HPDE6-E6E7 (cell line): ENCODE measurements around the gene LTO1.
"Not testable (repeated sequence)": the region's sequence is repeated elsewhere in the genome, so short reads cannot be mapped to it uniquely, and the experiment has no call there.

Source experiments
- DNase-seq: peaks from one replicate; pipeline ENCODE4 v3.0.0; 2011; ENCODE audit warnings: missing footprints; ENCODE audit errors: extremely low spot score

Gene LTO1

GRCh38 chr11:69634590-69634989 lies 40.6 kb downstream of the LTO1 start:
- no peak for DNase-seq

GRCh38 chr11:69634069-69634468 lies 41.1 kb downstream of the LTO1 start:
- no peak for DNase-seq

DNA sequence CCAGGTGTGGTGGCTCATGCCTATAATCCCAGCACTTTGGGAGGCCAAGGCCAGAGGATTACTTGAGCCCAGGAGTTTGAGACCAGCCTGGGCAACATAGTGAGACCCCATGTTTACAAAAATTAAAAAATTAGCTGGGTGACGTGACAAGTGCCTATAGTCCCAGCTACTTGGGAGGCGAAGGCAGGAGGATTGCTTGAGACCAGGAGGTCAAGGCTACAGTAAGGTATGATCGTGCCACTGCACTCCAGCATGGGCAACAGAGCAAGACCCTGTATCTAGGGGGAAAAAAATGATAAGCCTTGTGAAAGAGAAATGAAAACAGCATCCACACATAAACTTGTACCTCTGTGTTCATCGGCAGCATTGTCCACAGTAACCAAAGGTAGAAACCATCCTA lies 42.3 kb downstream of the LTO1 start:
- no peak for DNase-seq

DNA sequence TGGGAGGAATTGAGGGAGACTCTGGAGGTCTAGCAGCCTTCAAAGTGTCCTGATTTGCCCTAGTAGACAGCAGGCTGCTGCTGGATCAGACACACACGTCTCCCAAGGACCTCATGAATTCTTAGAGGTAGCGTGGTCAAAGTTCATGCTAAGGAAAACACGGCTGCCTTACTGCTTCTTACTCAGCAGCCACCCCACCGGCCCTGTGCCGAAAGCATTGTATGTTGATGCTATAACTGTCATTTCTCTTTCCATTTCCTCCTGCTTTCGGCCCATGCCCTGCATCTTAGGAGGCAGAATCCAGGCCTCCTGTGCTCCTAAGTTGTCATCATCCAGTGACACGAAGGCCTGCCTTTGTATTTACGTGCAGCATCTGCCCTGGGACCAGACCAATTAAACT lies 44.7 kb downstream of the LTO1 start:
- DNase-seq: no peak

DNA sequence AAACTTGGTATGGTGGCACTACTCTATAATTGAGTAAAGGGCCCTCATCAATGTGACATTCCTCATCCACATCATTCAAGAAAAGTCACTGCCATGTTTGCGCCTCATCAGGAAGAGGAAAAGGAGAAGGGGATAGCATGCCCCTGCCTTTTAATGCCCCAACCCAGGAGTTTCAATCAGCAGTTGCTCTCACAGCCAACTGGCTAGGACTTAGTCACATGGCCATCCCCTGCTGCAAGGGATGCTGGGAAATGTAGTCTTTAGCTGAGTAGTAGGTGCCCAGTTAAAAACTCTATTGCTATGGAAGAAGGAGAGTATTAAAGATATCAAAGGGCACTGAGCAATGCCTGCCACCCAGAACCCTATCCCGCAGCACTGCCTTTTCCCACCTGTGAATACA lies 45.1 kb downstream of the LTO1 start:
- DNase-seq: no peak

- DNase-seq: no peak
These were observed 47.6 kb downstream of the LTO1 start for GRCh38 chr11:69627551-69627950.

GRCh38 chr11:69625476-69625875 lies 49.7 kb downstream of the LTO1 start:
- DNase-seq: no peak

GRCh38 chr11:69624293-69624692 lies 50.9 kb downstream of the LTO1 start:
- no peak for DNase-seq

- not testable (repeated sequence) for DNase-seq
These were observed 53.0 kb downstream of the LTO1 start for GRCh38 chr11:69622097-69622681.

GRCh38 chr11:69620683-69621290 lies 54.4 kb downstream of the LTO1 start:
- DNase-seq: no peak

- DNase-seq: no peak
These were observed 56.9 kb downstream of the LTO1 start for GRCh38 chr11:69618237-69618636.

- DNase-seq: no peak
These were observed 57.5 kb downstream of the LTO1 start for GRCh38 chr11:69617682-69618081.

DNA sequence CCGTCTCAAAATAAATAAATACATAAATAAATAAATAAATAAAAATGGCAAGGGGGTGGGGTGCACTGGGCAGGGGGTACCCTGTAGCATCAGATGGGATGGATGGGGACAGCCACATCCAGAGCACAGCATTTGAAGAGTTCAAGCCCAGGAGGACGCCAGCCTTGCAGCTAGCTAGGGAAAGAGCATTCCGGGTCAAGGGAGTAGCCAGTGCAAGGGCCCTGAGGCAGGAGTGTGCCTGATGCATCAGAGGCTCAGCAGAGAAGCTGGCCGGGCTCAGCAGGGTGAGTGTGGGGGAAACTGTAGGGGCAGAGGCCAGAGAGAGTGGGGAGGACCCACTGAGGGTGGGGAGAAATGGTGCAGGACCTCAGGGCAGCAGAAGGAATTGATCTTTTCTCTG lies 57.9 kb downstream of the LTO1 start:
- DNase-seq: no peak
